Stomach smooth muscle (tissue), 2 donors: ENCODE measurements around the gene ATP6V0C.

Experiments used
- H3K27ac ChIP-seq: one replicate; pipeline ENCODE4 v1.7.0; 2013; ENCODE audit warnings: mild to moderate bottlenecking, low read length, inconsistent platforms
- H3K27me3 ChIP-seq, 2 donors: one replicate each; pipeline ENCODE4 v1.7.0; 2013; ENCODE audit warnings: low read length in 2 of 2; ENCODE audit not compliant: insufficient read depth in 2 of 2, control insufficient read depth in 1 of 2
- H3K36me3 ChIP-seq, 2 donors: one replicate each; pipeline ENCODE4 v1.7.0; 2013; ENCODE audit warnings: low read length in 2 of 2; ENCODE audit not compliant: control insufficient read depth in 2 of 2, insufficient read depth in 2 of 2
- H3K4me1 ChIP-seq: one replicate; pipeline ENCODE4 v1.7.0; 2013; ENCODE audit warnings: low read length; ENCODE audit not compliant: control insufficient read depth, insufficient read depth
- H3K4me3 ChIP-seq, 2 donors: one replicate each; pipeline ENCODE4 v1.7.0; 2013; ENCODE audit warnings: low read length in 2 of 2
- H3K9ac ChIP-seq, 2 donors: one replicate each; pipeline ENCODE4 v1.7.0; 2013; ENCODE audit warnings: low read length in 2 of 2, mild to moderate bottlenecking in 1 of 2
- H3K9me3 ChIP-seq, 2 donors: one replicate each; pipeline ENCODE4 v1.7.0; 2013; ENCODE audit warnings: low read length in 2 of 2; ENCODE audit not compliant: control insufficient read depth in 2 of 2
- donor health status: healthy.
- donor health status: Pancreatic carcinoma.

ATP6V0C gene

GRCh38 chr16:2470603-2471015, 43.1 kb upstream of the ATP6V0C start:
- Histone ChIP-seq H3K27ac (no peak overlapping the region), H3K9me3 (no peaks in the 10 kb centered on the region), H3K36me3 (no peaks in the 10 kb centered on the region), H3K9ac (no peak overlapping the region), H3K4me1 (peaks cover 59% of the 10 kb centered on the region), H3K4me3 (no peak overlapping the region), H3K27me3 (peaks cover 28 to 41% of the 10 kb centered on the region in 2 donors)

DNA sequence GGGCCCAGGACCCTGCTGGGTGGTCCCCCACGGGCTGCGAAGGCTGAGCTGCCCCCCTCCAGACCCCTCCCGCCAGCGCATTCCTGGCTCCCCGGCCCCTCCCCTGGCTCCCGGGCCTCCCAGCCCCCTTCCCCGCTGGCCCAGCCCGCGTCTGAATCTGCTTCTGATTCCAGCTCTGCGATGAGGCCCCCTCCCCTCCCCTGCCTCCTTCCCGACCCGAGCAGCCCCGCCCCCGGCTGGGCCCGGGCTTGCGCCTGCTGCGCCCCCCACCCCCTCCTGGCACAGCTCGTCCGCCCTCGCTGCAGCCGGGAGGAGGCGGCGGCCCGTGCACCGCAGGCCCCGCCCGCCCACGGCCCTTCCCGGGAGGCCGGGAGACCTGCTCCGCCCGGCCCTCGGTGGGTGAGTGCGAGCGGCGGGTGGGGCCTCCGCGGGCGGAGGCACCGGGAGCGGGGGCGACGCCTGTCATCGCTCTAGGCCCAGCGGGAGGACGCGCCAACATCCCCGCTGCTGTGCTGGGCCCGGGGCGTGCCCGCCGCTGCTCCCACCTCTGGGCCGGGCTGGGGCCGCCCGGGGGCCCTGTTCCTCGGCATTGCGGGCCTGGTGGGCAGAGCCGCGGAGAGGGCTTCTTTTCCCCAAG, 42.6 kb upstream of the ATP6V0C start, which contains the start of gene NTN3:
Gene NTN3, plus strand, starts transcription at position 282 of the 637 bp plus-strand sequence. CDS start 405 bp downstream, outside the sequence.
- Histone ChIP-seq H3K9me3 (no peaks in the 10 kb centered on the region), H3K27ac (no peak within 1 kb of the TSS), H3K27me3 (peaks cover 28 to 41% of the 10 kb centered on the region in 2 donors), H3K4me1 (peaks cover 64% of the 10 kb centered on the region), H3K36me3 (no peaks in the 10 kb centered on the region), H3K9ac (no peak within 1 kb of the TSS), H3K4me3 (peak within 1 kb of the TSS in 1 of 2 donors; percentile 44)

GRCh38 chr16:2471653-2472487, 41.9 kb upstream of the ATP6V0C start:
- H3K9ac ChIP-seq, result no peak overlapping the region
- peak overlapping the region in 1 of 2 donors; percentile 44 for H3K4me3 ChIP-seq
- H3K36me3 ChIP-seq, result no peaks in the 10 kb centered on the region
- H3K27ac ChIP-seq, result no peak overlapping the region
- no peaks in the 10 kb centered on the region for H3K9me3 ChIP-seq
- peaks cover 28 to 41% of the 10 kb centered on the region in 2 donors for H3K27me3 ChIP-seq
- peaks cover 64% of the 10 kb centered on the region for H3K4me1 ChIP-seq

GRCh38 chr16:2472488-2472864, 41.3 kb upstream of the ATP6V0C start:
- Histone ChIP-seq H3K4me1 (peaks cover 60% of the 10 kb centered on the region), H3K9ac (no peak overlapping the region), H3K27me3 (peaks cover 28 to 41% of the 10 kb centered on the region in 2 donors), H3K27ac (no peak overlapping the region), H3K9me3 (no peaks in the 10 kb centered on the region), H3K4me3 (no peak overlapping the region), H3K36me3 (no peaks in the 10 kb centered on the region)

- Histone ChIP-seq H3K36me3 (no peaks in the 10 kb centered on the region), H3K4me1 (peaks cover 56% of the 10 kb centered on the region), H3K27me3 (peaks cover 28 to 41% of the 10 kb centered on the region in 2 donors), H3K9ac (no peak overlapping the region), H3K27ac (no peak overlapping the region), H3K9me3 (no peaks in the 10 kb centered on the region), H3K4me3 (peak overlapping the region in 1 of 2 donors; percentile 52)
Observed at GRCh38 chr16:2472885-2473445, 40.8 kb upstream of the ATP6V0C start.

GRCh38 chr16:2473446-2473926, 40.3 kb upstream of the ATP6V0C start:
- no peaks in the 10 kb centered on the region for H3K9me3 ChIP-seq
- peak overlapping the region in 1 of 2 donors; percentile 52 for H3K4me3 ChIP-seq
- no peak overlapping the region for H3K27ac ChIP-seq
- H3K9ac ChIP-seq, result no peak overlapping the region
- H3K4me1 ChIP-seq, result peaks cover 53% of the 10 kb centered on the region
- H3K36me3 ChIP-seq, result no peaks in the 10 kb centered on the region
- H3K27me3 ChIP-seq, result peaks cover 28 to 41% of the 10 kb centered on the region in 2 donors

DNA sequence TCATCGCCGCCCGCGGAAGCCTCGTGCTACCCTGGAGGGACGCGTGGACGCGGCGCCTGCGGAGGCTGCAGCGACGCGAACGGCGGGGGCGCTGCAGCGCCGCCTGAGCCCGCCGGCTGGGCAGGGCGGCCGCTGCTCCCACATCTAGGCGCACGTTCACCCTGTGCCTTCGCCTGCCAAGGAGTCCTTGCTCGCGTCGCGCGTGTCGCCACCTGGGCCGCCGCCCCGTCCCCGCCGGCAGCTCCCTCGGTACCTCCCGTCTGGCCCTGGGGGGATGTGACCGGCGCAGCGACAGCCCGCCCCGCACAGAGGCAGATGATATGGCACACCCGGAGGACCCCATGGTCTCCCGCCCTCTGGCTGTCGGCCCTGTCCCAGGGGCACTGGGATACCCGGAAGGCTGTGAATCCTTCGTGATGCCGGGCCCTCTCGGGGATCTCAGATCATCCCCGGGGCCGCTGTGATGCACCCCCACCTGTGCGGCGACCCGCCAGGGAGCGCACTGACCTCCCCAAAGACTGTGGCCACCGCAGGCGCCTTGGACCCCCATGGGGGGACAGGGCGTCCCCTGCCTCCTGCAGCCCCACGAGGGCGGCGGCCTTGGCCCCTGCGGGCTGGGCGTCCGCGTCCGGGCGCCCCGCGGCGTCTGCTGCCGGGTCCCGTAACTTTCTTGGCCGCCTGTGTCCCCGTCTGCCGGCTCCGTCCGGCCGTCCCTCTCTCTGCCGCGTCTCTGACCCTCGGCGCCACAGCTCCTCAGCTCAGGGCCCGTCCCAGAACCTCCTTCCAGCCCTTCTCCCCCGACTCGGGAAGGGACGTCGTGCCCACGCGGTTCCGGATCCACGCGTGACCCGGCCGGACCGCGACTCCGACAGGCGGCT, 39.5 kb upstream of the ATP6V0C start:
- Histone ChIP-seq H3K4me1 (peaks cover 47% of the 10 kb centered on the region), H3K9me3 (no peaks in the 10 kb centered on the region), H3K4me3 (peak overlapping the region; percentile 78), H3K36me3 (no peaks in the 10 kb centered on the region), H3K27ac (peak overlapping the region; percentile 49), H3K27me3 (peaks cover 25 to 38% of the 10 kb centered on the region in 2 donors), H3K9ac (peak overlapping the region; percentile 51 to 76)

GRCh38 chr16:2474877-2475412, 38.8 kb upstream of the ATP6V0C start, which contains the start of gene TBC1D24:
TBC1D24 (plus strand) TSS chr16:2475127; CDS start chr16:2496149, 21,022 bp downstream.
- Histone ChIP-seq H3K36me3 (no peaks in the 10 kb centered on the region), H3K27me3 (peaks cover 19 to 32% of the 10 kb centered on the region in 2 donors), H3K9ac (peak within 1 kb of the TSS; percentile 51 to 76), H3K9me3 (no peaks in the 10 kb centered on the region), H3K4me1 (peaks cover 46% of the 10 kb centered on the region), H3K27ac (peak within 1 kb of the TSS; percentile 49), H3K4me3 (peak within 1 kb of the TSS; percentile 78)

- Histone ChIP-seq H3K27me3 (peaks cover 12 to 24% of the 10 kb centered on the region in 2 donors), H3K4me1 (peaks cover 42% of the 10 kb centered on the region), H3K9me3 (no peaks in the 10 kb centered on the region), H3K4me3 (peak overlapping the region; percentile 51 to 76), H3K27ac (no peak overlapping the region), H3K9ac (peak overlapping the region; percentile 29 to 55), H3K36me3 (no peaks in the 10 kb centered on the region)
Observed at GRCh38 chr16:2475413-2476344, 38.1 kb upstream of the ATP6V0C start.
